ENCODE results near the gene TMEM145.

DNA sequence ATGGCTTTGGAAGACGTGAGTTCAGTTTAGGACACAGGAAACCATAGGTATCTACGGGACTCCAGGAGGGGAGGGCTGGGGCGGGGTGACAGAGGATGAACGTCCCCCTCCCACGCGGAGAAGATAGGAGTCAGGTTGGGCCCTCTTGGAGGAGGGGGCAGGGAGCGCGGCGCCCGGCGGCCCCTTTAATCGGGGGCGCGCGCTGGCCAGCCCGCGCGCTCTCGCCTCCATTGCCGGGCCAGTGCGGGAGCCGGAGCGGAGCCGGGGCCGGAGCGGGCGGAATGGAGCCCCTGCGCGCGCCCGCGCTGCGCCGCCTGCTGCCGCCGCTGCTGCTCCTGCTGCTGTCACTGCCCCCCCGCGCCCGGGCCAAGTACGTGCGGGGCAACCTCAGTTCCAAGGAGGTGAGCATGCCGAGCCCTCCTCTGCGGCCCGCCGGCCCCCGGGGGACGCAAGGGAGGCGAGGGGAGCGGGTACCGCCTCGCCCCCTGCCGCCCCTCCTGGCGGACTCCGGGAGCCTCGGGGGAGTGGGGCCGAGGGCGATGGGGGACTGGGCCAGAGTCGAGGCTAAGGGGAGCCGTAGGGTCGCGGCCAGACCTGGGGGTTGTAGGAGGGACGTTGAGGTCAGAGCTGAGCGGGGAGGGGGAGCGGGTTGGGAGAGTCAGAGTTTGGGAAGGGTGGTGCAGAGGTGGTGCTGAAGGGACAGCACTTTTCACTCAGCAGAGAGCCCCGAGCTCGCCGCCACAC lies at the start of gene TMEM145:
- TF ChIP-seq, protein P1, sequence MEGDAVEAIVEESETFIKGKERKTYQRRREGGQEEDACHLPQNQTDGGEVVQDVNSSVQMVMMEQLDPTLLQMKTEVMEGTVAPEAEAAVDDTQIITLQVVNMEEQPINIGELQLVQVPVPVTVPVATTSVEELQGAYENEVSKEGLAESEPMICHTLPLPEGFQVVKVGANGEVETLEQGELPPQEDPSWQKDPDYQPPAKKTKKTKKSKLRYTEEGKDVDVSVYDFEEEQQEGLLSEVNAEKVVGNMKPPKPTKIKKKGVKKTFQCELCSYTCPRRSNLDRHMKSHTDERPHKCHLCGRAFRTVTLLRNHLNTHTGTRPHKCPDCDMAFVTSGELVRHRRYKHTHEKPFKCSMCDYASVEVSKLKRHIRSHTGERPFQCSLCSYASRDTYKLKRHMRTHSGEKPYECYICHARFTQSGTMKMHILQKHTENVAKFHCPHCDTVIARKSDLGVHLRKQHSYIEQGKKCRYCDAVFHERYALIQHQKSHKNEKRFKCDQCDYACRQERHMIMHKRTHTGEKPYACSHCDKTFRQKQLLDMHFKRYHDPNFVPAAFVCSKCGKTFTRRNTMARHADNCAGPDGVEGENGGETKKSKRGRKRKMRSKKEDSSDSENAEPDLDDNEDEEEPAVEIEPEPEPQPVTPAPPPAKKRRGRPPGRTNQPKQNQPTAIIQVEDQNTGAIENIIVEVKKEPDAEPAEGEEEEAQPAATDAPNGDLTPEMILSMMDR (conservative IDR thresholded peaks at IDR 0.05): no peak; the same call in 1 of the 2 replicates
- TF ChIP-seq EZH2 (IDR thresholded peaks at IDR 0.05; ENCODE audit: low read depth): no peak

All from PC-9 (cell line).